HEK293 (cell line): Measurements from ENCODE around the gene PIM2.

ENCODE experiments used
- CTCF ChIA-PET: fragments of 350-600 bp; formaldehyde crosslinking; extraction: SDS; loops from one replicate; lab custom pipeline; 2021; ENCODE audit warnings: antibody characterized with exemption; lab: Yijun Ruan, JAX
- POLR2A ChIA-PET: fragments of 300-600 bp; formaldehyde crosslinking; extraction: SDS; loops from one replicate; lab custom pipeline; 2020; ENCODE audit warnings: antibody characterized with exemption, inconsistent platforms; lab: Yijun Ruan, JAX
- H3K27ac ChIP-seq: fragments of 200-500 bp; sonication (Bioruptor generic); 2 replicates; pipeline ENCODE4 v1.5.1; 2014; ENCODE audit warnings: low read depth, low read length, control low read depth, inconsistent platforms; ENCODE audit errors: extremely low read depth
- H3K36me3 ChIP-seq, 2 experiments: fragments of 200-500 bp in 1 of 2; sonication (Bioruptor generic) in 1 of 2; 1 replicate in 1 of 2; 2 replicates in 1 of 2; pipeline ENCODE4 v1.5.1; 2014 to 2017; ENCODE audit warnings: inconsistent platforms in 2 of 2, low read length in 2 of 2; ENCODE audit not compliant: control insufficient read depth in 2 of 2, insufficient read depth in 1 of 2
- H3K4me1 ChIP-seq: fragments of 200-500 bp; sonication (Bioruptor generic); 2 replicates; pipeline ENCODE4 v1.5.1; 2014; ENCODE audit warnings: mild to moderate bottlenecking, low read length, inconsistent platforms; ENCODE audit not compliant: control insufficient read depth, insufficient read depth
- H3K4me3 ChIP-seq: 2 replicates; pipeline ENCODE4 v1.5.1; 2011; ENCODE audit warnings: low read depth, mild to moderate bottlenecking, control low read depth, low read length, moderate library complexity
- H3K9me3 ChIP-seq: fragments of 200-500 bp; sonication (Bioruptor generic); 2 replicates; pipeline ENCODE4 v1.5.1; 2014; ENCODE audit warnings: low read depth, low read length, inconsistent platforms; ENCODE audit not compliant: control insufficient read depth, insufficient read depth
- HOXD13 ChIP-seq: sonication (generic); formaldehyde crosslinking; IDR thresholded peaks from 2 replicates; pipeline ENCODE4 v1.8.0; 2022; ENCODE audit warnings: missing genetic modification reagents, borderline replicate concordance
- KLF16 ChIP-seq: fragments of 450-650 bp; formaldehyde crosslinking; IDR thresholded peaks from 2 replicates; pipeline ENCODE4 v1.5.1; 2017; ENCODE audit warnings: missing biosample characterization, missing genetic modification characterization
- KLF7 ChIP-seq: fragments of 450-650 bp; formaldehyde crosslinking; IDR thresholded peaks from 2 replicates; pipeline ENCODE4 v1.5.1; 2016; ENCODE audit warnings: missing biosample characterization, missing genetic modification characterization, borderline replicate concordance
- PRDM1 ChIP-seq: fragments of 450-650 bp; formaldehyde crosslinking; IDR thresholded peaks from 2 replicates; pipeline ENCODE4; 2016; ENCODE audit warnings: missing biosample characterization, missing genetic modification characterization
- SETDB1 ChIP-seq: IDR thresholded peaks from one replicate; pipeline ENCODE4 v1.6.1; 2017; ENCODE audit warnings: mild to moderate bottlenecking, low read length, moderate library complexity, mixed read lengths; ENCODE audit not compliant: insufficient read length
- ZBTB21 ChIP-seq: fragments of 450-650 bp; formaldehyde crosslinking; IDR thresholded peaks from 2 replicates; pipeline ENCODE4 v1.5.1; 2017; ENCODE audit warnings: missing biosample characterization, missing genetic modification characterization
- ZBTB26 ChIP-seq: fragments of 450-650 bp; formaldehyde crosslinking; optimal IDR thresholded peaks from 2 replicates; pipeline ENCODE3; 2016; ENCODE audit warnings: missing biosample characterization, mild to moderate bottlenecking, missing genetic modification characterization
- ZNF155 ChIP-seq: fragments of 450-650 bp; formaldehyde crosslinking; IDR thresholded peaks from 2 replicates; pipeline ENCODE4 v1.5.1; 2016; ENCODE audit warnings: missing biosample characterization, missing genetic modification characterization
- ZNF214 ChIP-seq: fragments of 450-650 bp; formaldehyde crosslinking; IDR thresholded peaks from 2 replicates; pipeline ENCODE4 v1.5.1; 2017; ENCODE audit warnings: missing biosample characterization, mild to moderate bottlenecking, missing genetic modification characterization, borderline replicate concordance
- ZNF239 ChIP-seq: fragments of 450-650 bp; formaldehyde crosslinking; IDR thresholded peaks from 2 replicates; pipeline ENCODE4 v1.5.1; 2016; ENCODE audit warnings: missing biosample characterization, missing genetic modification characterization
- ZNF280C ChIP-seq: fragments of 450-650 bp; formaldehyde crosslinking; IDR thresholded peaks from 2 replicates; pipeline ENCODE4 v1.5.1; 2016; ENCODE audit warnings: missing biosample characterization, missing genetic modification characterization
- ZNF292 ChIP-seq: fragments of 450-650 bp; formaldehyde crosslinking; IDR thresholded peaks from 2 replicates; pipeline ENCODE4 v1.5.1; 2016; ENCODE audit warnings: low read depth, missing biosample characterization, missing genetic modification characterization, borderline replicate concordance
- ZNF324 ChIP-seq: fragments of 450-650 bp; formaldehyde crosslinking; IDR thresholded peaks from 2 replicates; pipeline ENCODE4 v1.5.1; 2016; ENCODE audit warnings: missing biosample characterization, missing genetic modification characterization
- ZNF341 ChIP-seq: fragments of 450-650 bp; formaldehyde crosslinking; IDR thresholded peaks from 2 replicates; pipeline ENCODE4; 2016; ENCODE audit warnings: low read depth, missing biosample characterization, missing genetic modification characterization
- ZNF366 ChIP-seq: fragments of 450-650 bp; formaldehyde crosslinking; conservative IDR thresholded peaks from 2 replicates; pipeline ENCODE4 v1.5.1; 2016; ENCODE audit warnings: missing biosample characterization, missing genetic modification characterization
- ZNF416 ChIP-seq: fragments of 450-650 bp; formaldehyde crosslinking; IDR thresholded peaks from 2 replicates; pipeline ENCODE4 v1.5.1; 2016; ENCODE audit warnings: missing biosample characterization, missing genetic modification characterization
- ZNF48 ChIP-seq: fragments of 450-650 bp; formaldehyde crosslinking; IDR thresholded peaks from 2 replicates; pipeline ENCODE4 v1.5.1; 2016; ENCODE audit warnings: missing biosample characterization, missing genetic modification characterization
- ZNF596 ChIP-seq: fragments of 450-650 bp; IDR thresholded peaks from 2 replicates; pipeline ENCODE4 v1.5.0; 2018; ENCODE audit warnings: missing biosample characterization, mild to moderate bottlenecking, missing genetic modification characterization, moderate library complexity
- ZNF610 ChIP-seq: fragments of 450-650 bp; formaldehyde crosslinking; IDR thresholded peaks from 2 replicates; pipeline ENCODE4 v1.5.1; 2016; ENCODE audit warnings: missing biosample characterization, missing genetic modification characterization, borderline replicate concordance
- ZNF623 ChIP-seq: fragments of 450-650 bp; formaldehyde crosslinking; IDR thresholded peaks from 2 replicates; pipeline ENCODE4 v1.5.1; 2016; ENCODE audit warnings: missing biosample characterization, missing genetic modification characterization
- ZNF626 ChIP-seq: fragments of 450-650 bp; sonication (Bioruptor Pico); formaldehyde crosslinking; IDR thresholded peaks from 2 replicates; pipeline ENCODE4 v1.5.1; 2018; ENCODE audit warnings: missing biosample characterization, missing genetic modification characterization, inconsistent platforms
- ZNF792 ChIP-seq: fragments of 450-650 bp; formaldehyde crosslinking; IDR thresholded peaks from 2 replicates; pipeline ENCODE4 v1.5.1; 2016; ENCODE audit warnings: missing biosample characterization, missing genetic modification characterization
- ZXDB ChIP-seq: fragments of 450-650 bp; formaldehyde crosslinking; IDR thresholded peaks from 2 replicates; pipeline ENCODE4 v1.5.1; 2016; ENCODE audit warnings: missing biosample characterization, missing genetic modification characterization

PIM2 gene

GRCh38 chrX:48903290-48903689, 15.5 kb downstream of the PIM2 start (continued):
- TF ChIP-seq ZBTB26 (no peak), KLF7 (tag by site-specific recombination) (no peak), ZNF324 (no peak), ZNF48 (tag by site-specific recombination) (no peak), KLF16 (no peak), ZNF155 (no peak), ZXDB (tag by site-specific recombination) (no peak), ZNF623 (tag by site-specific recombination) (no peak)

- H3K9me3 ChIP-seq: no peaks in the 10 kb centered on the region
- H3K27ac ChIP-seq: no peak overlapping the region
- H3K4me1 ChIP-seq: no peaks in the 10 kb centered on the region
- no peak overlapping the region for H3K4me3 ChIP-seq
- H3K36me3 ChIP-seq: peaks cover 19 to 74% of the 10 kb centered on the region in 2 experiments; a peak in 2 of 3 replicates
- no peak for TF ChIP-seq SETDB1
- no peak for TF ChIP-seq ZNF610 (tag by site-specific recombination)
- no peak for TF ChIP-seq PRDM1
- TF ChIP-seq ZNF239 (tag by site-specific recombination): no peak
- no peak for TF ChIP-seq ZNF366 (tag by site-specific recombination)
- TF ChIP-seq ZNF214 (tag by site-specific recombination): no peak
- TF ChIP-seq ZNF596 (tag by site-specific recombination): no peak
- no peak for TF ChIP-seq ZNF626 (tag by site-specific recombination)
- TF ChIP-seq HOXD13 (CRISPR knock-in tag): no peak
- TF ChIP-seq ZNF341 (tag by site-specific recombination): no peak
- TF ChIP-seq ZBTB21 (tag by site-specific recombination): no peak
- TF ChIP-seq ZNF416 (tag by site-specific recombination): no peak
- no peak for TF ChIP-seq ZBTB26
- no peak for TF ChIP-seq ZNF292 (tag by site-specific recombination)
- no peak for TF ChIP-seq ZNF280C (tag by site-specific recombination)
- TF ChIP-seq ZNF792 (tag by site-specific recombination): no peak
- POLR2A ChIA-PET: interaction anchor here (1.8 to 2.8 kb wide), 2 partner anchors 9 to 11 kb away, joined by 8 to 10 read pairs; partner anchors contain the start of gene SLC35A2
- CTCF ChIA-PET: no interaction called here
These were observed 16.0 kb downstream of the PIM2 start for GRCh38 chrX:48902776-48903175.
